Measurements from ENCODE around the gene RACK1. TPM values are rescaled to one million over a fixed set of nuclear protein-coding genes. Genes with fewer than 3 reads are reported as not detected.

RACK1 gene
- total RNA-seq, 1 donor from 2014 or later = 1,656 TPM

DNA sequence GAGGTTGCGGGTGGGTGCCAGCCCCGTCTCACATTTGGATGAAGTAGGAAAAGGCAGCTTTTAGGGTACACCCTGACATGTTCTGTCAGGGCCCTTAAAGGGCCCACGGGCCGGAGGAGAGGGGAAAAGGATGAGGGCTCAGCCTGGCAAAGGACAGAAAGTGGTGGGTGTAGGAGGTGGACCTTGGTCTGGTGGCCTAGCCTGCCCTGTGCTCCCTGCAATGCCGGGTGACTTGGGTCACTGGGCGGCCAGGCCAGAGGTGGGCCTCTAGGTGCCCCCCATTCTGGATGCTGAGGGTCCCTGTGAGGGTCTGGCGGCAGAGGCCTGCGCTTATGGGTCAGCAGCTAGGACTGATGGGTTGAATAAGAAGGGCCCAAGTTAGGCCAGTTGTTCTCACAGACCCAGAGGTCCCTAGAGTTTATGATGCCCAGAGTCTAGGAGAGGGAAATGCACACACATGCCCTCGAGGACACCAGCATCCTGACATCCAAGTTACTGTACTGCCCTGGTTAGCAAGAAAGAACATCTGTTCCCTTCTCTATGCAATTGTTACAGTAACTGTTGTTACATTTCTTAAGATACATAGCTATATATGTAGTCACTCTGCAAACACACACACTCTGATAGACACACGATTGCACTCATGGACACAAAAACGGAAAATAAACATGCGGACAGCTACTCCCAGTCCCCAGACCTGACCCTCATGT is 51.2 kb downstream of the RACK1 start:
- TF ChIP-seq, protein P1, sequence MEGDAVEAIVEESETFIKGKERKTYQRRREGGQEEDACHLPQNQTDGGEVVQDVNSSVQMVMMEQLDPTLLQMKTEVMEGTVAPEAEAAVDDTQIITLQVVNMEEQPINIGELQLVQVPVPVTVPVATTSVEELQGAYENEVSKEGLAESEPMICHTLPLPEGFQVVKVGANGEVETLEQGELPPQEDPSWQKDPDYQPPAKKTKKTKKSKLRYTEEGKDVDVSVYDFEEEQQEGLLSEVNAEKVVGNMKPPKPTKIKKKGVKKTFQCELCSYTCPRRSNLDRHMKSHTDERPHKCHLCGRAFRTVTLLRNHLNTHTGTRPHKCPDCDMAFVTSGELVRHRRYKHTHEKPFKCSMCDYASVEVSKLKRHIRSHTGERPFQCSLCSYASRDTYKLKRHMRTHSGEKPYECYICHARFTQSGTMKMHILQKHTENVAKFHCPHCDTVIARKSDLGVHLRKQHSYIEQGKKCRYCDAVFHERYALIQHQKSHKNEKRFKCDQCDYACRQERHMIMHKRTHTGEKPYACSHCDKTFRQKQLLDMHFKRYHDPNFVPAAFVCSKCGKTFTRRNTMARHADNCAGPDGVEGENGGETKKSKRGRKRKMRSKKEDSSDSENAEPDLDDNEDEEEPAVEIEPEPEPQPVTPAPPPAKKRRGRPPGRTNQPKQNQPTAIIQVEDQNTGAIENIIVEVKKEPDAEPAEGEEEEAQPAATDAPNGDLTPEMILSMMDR (IDR thresholded peaks at IDR 0.05; ENCODE audit: insufficient read depth, low read depth, low read length) = no peak
- no peak for TF ChIP-seq EZH2 (IDR thresholded peaks at IDR 0.05; ENCODE audit: insufficient read depth, low read length)
- peak overlapping the region; percentile 77 for H3K27ac ChIP-seq (ENCODE audit: low read depth, low read length)
- Mint-ChIP-seq H3K9me3 (ENCODE audit: unreplicated experiment) (peaks cover 2% of the 10 kb centered on the region), H3K36me3 (ENCODE audit: low read depth, unreplicated experiment) (no peaks in the 10 kb centered on the region), H3K27ac (ENCODE audit: unreplicated experiment) (peak overlapping the region; percentile 83), H3K4me1 (ENCODE audit: low read depth, unreplicated experiment) (peaks cover 2% of the 10 kb centered on the region), H3K27me3 (ENCODE audit: low read depth, unreplicated experiment) (no peaks in the 10 kb centered on the region), H3K4me3 (ENCODE audit: unreplicated experiment) (peak overlapping the region; percentile 91)
- peak overlapping the region; percentile 97 for H2AFZ ChIP-seq (ENCODE audit: low read depth, low read length)
- H3K27me3 ChIP-seq (ENCODE audit: insufficient read depth, low read length) = no peaks in the 10 kb centered on the region
- no peak for DNase-seq (ENCODE audit: low read depth)
- H3K4me3 ChIP-seq (ENCODE audit: insufficient read depth, low read depth, low read length) = peak overlapping the region; percentile 76
- H3K36me3 ChIP-seq (ENCODE audit: insufficient read depth, low read length) = no peaks in the 10 kb centered on the region
- no peaks in the 10 kb centered on the region for H3K9me3 ChIP-seq (ENCODE audit: insufficient read depth, low read depth, low read length)
- peaks cover 3% of the 10 kb centered on the region for H4K20me1 ChIP-seq (ENCODE audit: insufficient read depth, low read length)
- peak overlapping the region; percentile 91 for H3K4me2 ChIP-seq (ENCODE audit: low read length)
- peak overlapping the region; percentile 90 for H3K9ac ChIP-seq (ENCODE audit: low read length)
- FAIRE-seq = no peak
- H3K79me2 ChIP-seq (ENCODE audit: insufficient read depth, low read length) = no peaks in the 10 kb centered on the region
- peaks cover 22% of the 10 kb centered on the region for H3K4me1 ChIP-seq (ENCODE audit: insufficient read depth, low read length)

DNA sequence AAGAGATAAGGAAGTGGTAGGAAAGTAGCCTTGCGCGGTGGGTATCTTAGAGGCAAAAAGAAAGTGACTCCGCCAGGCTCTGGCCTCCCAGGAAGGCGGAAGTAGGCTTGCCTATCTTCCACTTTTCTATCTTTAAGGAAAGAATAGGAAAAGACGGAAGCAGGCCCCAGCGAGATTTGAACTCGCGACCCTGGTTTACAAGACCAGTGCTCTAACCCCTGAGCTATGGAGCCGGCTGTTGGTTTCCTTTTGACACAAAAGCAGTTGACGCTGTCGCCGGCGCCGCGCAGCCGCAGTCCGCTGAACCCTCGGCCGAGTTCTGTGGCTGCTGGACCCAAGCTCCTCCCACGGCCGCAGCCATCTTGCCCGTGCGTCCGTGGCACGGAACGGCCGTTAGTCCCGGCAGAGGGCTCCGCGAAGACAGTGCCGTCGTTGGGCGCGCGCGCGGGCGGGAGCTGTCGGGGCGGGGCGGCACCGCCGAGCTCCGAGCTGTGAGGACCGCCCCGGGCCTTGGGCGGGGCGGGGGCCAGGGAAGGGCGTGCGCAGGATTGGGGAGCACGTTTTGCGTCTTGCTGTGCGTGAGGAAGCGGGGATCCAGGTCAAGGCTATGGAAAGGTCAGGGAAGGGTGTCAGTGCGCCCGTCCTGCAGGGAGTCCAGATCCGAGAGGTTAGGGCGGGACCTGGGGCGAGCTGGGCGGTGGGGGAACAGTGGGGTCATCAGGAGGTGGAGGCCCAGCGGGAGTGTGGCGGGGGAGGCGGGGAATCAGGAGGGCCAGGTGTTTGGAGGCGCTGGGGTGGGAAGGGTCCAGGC is 52.0 kb downstream of the RACK1 start:
- H3K9me3 Mint-ChIP-seq (ENCODE audit: unreplicated experiment) = peaks cover 2% of the 10 kb centered on the region
- H3K27ac Mint-ChIP-seq (ENCODE audit: unreplicated experiment) = peak overlapping the region; percentile 87
- Histone ChIP-seq H3K79me2 (ENCODE audit: insufficient read depth, low read length) (no peaks in the 10 kb centered on the region), H3K27me3 (ENCODE audit: insufficient read depth, low read length) (no peaks in the 10 kb centered on the region), H3K4me2 (ENCODE audit: low read length) (peak overlapping the region; percentile 91), H2AFZ (ENCODE audit: low read depth, low read length) (peak overlapping the region; percentile 97), H3K36me3 (ENCODE audit: insufficient read depth, low read length) (no peaks in the 10 kb centered on the region), H3K4me3 (ENCODE audit: insufficient read depth, low read depth, low read length) (peak overlapping the region; percentile 76), H4K20me1 (ENCODE audit: insufficient read depth, low read length) (peaks cover 3% of the 10 kb centered on the region), H3K9me3 (ENCODE audit: insufficient read depth, low read depth, low read length) (no peaks in the 10 kb centered on the region), H3K9ac (ENCODE audit: low read length) (peak overlapping the region; percentile 90), H3K4me1 (ENCODE audit: insufficient read depth, low read length) (peaks cover 22% of the 10 kb centered on the region), H3K27ac (ENCODE audit: low read depth, low read length) (peak overlapping the region; percentile 77)
- no peaks in the 10 kb centered on the region for H3K36me3 Mint-ChIP-seq (ENCODE audit: low read depth, unreplicated experiment)
- TF ChIP-seq, protein P1 (IDR thresholded peaks at IDR 0.05; ENCODE audit: insufficient read depth, low read depth, low read length) = no peak
- TF ChIP-seq EZH2 (IDR thresholded peaks at IDR 0.05; ENCODE audit: insufficient read depth, low read length) = no peak
- DNase-seq (ENCODE audit: low read depth) (peak; percentile 83), FAIRE-seq (no peak)
- H3K4me3 Mint-ChIP-seq (ENCODE audit: unreplicated experiment) = peak overlapping the region; percentile 91
- H3K27me3 Mint-ChIP-seq (ENCODE audit: low read depth, unreplicated experiment) = no peaks in the 10 kb centered on the region
- no peaks in the 10 kb centered on the region for H3K4me1 Mint-ChIP-seq (ENCODE audit: low read depth, unreplicated experiment)

Data from astrocyte (in vitro differentiated cells and primary cell).